ENCODE measurements around the gene CSE1L. TPM values are rescaled to one million over a fixed set of nuclear protein-coding genes. Genes with fewer than 3 reads are reported as not detected.

CSE1L gene
- polyA plus RNA-seq, 1 donor from 2014 or later, result 74.2 TPM

GRCh38 chr20:49006446-49006980 lies 39.6 kb upstream of the CSE1L start:
- H3K4me3 ChIP-seq (ENCODE audit: low read length), result no peak overlapping the region
- H2AFZ ChIP-seq (ENCODE audit: low read depth, low read length), result no peak overlapping the region
- TF ChIP-seq TAF1 (IDR thresholded peaks at IDR 0.05; ENCODE audit: low read depth), result no peak
- H3K4me2 ChIP-seq (ENCODE audit: low read length), result no peak overlapping the region
- H3K9ac ChIP-seq (ENCODE audit: low read length), result no peak overlapping the region
- H3K27me3 ChIP-seq (ENCODE audit: insufficient read depth, low read depth, low read length), result no peaks in the 10 kb centered on the region
- H3K79me2 ChIP-seq (replicated peaks; ENCODE audit: insufficient read depth, low read length), result no peaks in the 10 kb centered on the region
- H4K20me1 ChIP-seq (ENCODE audit: insufficient read depth), result no peaks in the 10 kb centered on the region
- no peaks in the 10 kb centered on the region for H3K9me2 ChIP-seq (ENCODE audit: insufficient read depth, low read length)
- H3K36me3 ChIP-seq (ENCODE audit: insufficient read depth, low read length), result no peaks in the 10 kb centered on the region
- no peak overlapping the region for H3K27ac ChIP-seq (ENCODE audit: low read length)
- no peaks in the 10 kb centered on the region for H3K9me3 ChIP-seq (ENCODE audit: low read length)
- H3F3A ChIP-seq (ENCODE audit: insufficient read depth, low read length, poor library complexity, severe bottlenecking), result no peaks in the 10 kb centered on the region

- Histone ChIP-seq H3K9me2 (ENCODE audit: insufficient read depth, low read length) (no peaks in the 10 kb centered on the region), H3K27ac (ENCODE audit: low read length) (no peak overlapping the region), H2AFZ (ENCODE audit: low read depth, low read length) (no peak overlapping the region), H3K4me3 (ENCODE audit: low read length) (no peak overlapping the region), H3K4me2 (ENCODE audit: low read length) (no peak overlapping the region), H3K9me3 (ENCODE audit: low read length) (no peaks in the 10 kb centered on the region), H3K79me2 (replicated peaks; ENCODE audit: insufficient read depth, low read length) (no peaks in the 10 kb centered on the region), H3F3A (ENCODE audit: insufficient read depth, low read length, poor library complexity, severe bottlenecking) (no peaks in the 10 kb centered on the region), H3K9ac (ENCODE audit: low read length) (no peak overlapping the region), H3K36me3 (ENCODE audit: insufficient read depth, low read length) (no peaks in the 10 kb centered on the region), H3K27me3 (ENCODE audit: insufficient read depth, low read depth, low read length) (no peaks in the 10 kb centered on the region), H4K20me1 (ENCODE audit: insufficient read depth) (no peaks in the 10 kb centered on the region)
- TF ChIP-seq EP300 (conservative IDR thresholded peaks at IDR 0.05; ENCODE audit: poor library complexity, severe bottlenecking), result no peak
- no peak for TF ChIP-seq RAD21 (conservative IDR thresholded peaks at IDR 0.05)
- TF ChIP-seq POLR2AphosphoS5 (IDR thresholded peaks at IDR 0.05), result no peak
- TF ChIP-seq SMC3 (conservative IDR thresholded peaks at IDR 0.05; ENCODE audit: poor library complexity), result no peak
- no peak for TF ChIP-seq REST (IDR thresholded peaks at IDR 0.05; ENCODE audit: borderline replicate concordance)
- TF ChIP-seq, protein P1, sequence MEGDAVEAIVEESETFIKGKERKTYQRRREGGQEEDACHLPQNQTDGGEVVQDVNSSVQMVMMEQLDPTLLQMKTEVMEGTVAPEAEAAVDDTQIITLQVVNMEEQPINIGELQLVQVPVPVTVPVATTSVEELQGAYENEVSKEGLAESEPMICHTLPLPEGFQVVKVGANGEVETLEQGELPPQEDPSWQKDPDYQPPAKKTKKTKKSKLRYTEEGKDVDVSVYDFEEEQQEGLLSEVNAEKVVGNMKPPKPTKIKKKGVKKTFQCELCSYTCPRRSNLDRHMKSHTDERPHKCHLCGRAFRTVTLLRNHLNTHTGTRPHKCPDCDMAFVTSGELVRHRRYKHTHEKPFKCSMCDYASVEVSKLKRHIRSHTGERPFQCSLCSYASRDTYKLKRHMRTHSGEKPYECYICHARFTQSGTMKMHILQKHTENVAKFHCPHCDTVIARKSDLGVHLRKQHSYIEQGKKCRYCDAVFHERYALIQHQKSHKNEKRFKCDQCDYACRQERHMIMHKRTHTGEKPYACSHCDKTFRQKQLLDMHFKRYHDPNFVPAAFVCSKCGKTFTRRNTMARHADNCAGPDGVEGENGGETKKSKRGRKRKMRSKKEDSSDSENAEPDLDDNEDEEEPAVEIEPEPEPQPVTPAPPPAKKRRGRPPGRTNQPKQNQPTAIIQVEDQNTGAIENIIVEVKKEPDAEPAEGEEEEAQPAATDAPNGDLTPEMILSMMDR (IDR thresholded peaks at IDR 0.05; ENCODE audit: poor library complexity, severe bottlenecking), result no peak
- TF ChIP-seq MXI1 (conservative IDR thresholded peaks at IDR 0.05; ENCODE audit: poor library complexity, severe bottlenecking), result no peak
- no peak for TF ChIP-seq TAF1 (IDR thresholded peaks at IDR 0.05; ENCODE audit: low read depth)
- no peak for TF ChIP-seq EZH2 (IDR thresholded peaks at IDR 0.05; ENCODE audit: borderline replicate concordance, insufficient read depth, low read length, poor library complexity, severe bottlenecking)
Observed at GRCh38 chr20:49009899-49010631, 36.0 kb upstream of the CSE1L start.
